Measurements from ENCODE around the gene PAX5. TPM values are rescaled to one million over a fixed set of nuclear protein-coding genes. Genes with fewer than 3 reads are reported as not detected.

The PAX5 gene
- total RNA-seq, 4 donors from 2014 or later: 0.55 TPM; not detected in 3

DNA sequence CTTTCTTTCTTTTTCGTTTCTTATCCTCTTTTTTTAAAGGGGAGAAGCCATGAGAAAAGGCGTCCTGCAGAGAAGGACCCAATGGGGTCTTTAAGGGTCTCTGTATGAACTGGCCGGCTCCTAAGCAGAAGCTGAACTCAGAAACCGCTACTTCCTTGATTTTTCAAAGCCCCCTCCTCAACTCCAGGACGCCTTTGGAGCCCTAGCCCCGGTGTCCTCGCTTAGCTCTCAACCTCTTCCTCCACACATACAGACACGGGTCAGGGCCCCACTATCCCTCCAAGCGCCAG lies 8.3 kb downstream of the PAX5 start:
- peaks cover 0 to 12% of the 10 kb centered on the region in 2 donors for H3K4me1 ChIP-seq
- no peak for DNase-seq
- peaks cover 27 to 79% of the 10 kb centered on the region in 2 donors for H3K27me3 ChIP-seq
- intact Hi-C loops (cut with DNase I; ENCODE audit: low total_unique reads): loop anchor here (10.0 kb wide), 1 partner anchor 51 kb away; no protein-coding TSS in a partner anchor
- TF ChIP-seq POLR2A (IDR thresholded peaks at IDR 0.05): no peak
- TF ChIP-seq, protein P1, sequence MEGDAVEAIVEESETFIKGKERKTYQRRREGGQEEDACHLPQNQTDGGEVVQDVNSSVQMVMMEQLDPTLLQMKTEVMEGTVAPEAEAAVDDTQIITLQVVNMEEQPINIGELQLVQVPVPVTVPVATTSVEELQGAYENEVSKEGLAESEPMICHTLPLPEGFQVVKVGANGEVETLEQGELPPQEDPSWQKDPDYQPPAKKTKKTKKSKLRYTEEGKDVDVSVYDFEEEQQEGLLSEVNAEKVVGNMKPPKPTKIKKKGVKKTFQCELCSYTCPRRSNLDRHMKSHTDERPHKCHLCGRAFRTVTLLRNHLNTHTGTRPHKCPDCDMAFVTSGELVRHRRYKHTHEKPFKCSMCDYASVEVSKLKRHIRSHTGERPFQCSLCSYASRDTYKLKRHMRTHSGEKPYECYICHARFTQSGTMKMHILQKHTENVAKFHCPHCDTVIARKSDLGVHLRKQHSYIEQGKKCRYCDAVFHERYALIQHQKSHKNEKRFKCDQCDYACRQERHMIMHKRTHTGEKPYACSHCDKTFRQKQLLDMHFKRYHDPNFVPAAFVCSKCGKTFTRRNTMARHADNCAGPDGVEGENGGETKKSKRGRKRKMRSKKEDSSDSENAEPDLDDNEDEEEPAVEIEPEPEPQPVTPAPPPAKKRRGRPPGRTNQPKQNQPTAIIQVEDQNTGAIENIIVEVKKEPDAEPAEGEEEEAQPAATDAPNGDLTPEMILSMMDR (IDR thresholded peaks at IDR 0.05): no peak
- H3K36me3 ChIP-seq: no peaks in the 10 kb centered on the region
- H3K9me3 ChIP-seq: no peaks in the 10 kb centered on the region
- H3K27ac ChIP-seq: no peak overlapping the region
- H3K4me3 ChIP-seq: peak overlapping the region in 1 of 2 donors; percentile 17

DNA sequence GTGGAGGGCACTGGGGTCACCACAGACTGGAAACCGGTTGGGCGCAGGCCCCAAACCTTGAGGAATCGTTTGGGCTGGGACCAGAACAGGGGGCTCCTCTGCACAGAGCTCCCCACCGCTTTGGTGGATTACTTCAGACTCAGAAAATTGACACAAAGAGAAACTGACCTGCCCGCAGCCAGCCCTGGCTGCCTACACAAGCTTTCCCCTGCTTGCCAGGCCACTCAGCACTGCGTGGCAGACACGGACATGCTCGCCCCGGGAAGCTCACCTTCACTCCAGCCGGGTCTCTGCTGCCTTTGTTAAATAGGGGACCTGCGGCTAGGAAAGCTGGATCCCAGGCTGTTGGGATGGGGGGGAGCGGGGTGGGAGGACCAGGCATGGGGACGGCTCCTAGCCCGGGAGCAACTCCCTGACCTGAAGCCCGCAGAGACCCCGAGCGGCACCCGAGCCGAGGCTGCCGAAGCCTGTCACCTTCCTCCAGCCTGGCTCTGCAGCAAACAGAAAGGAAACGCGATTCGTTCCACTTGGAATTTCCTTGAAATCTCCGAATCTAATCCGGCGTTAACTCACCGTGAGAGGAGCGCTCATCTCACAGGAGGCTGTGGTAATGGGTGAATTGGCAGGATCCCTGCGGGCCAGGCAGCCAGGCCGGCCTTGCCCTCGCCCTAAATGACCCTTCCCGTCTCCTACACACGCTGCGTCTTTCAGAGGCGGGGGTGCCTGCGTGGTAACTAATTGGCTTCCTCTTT lies 8.8 kb downstream of the PAX5 start:
- Histone ChIP-seq H3K27me3 (peaks cover 27 to 77% of the 10 kb centered on the region in 2 donors), H3K9me3 (no peaks in the 10 kb centered on the region), H3K4me3 (peak overlapping the region in 1 of 2 donors; percentile 17), H3K4me1 (peaks cover 0 to 12% of the 10 kb centered on the region in 2 donors), H3K27ac (no peak overlapping the region), H3K36me3 (no peaks in the 10 kb centered on the region)
- no peak for TF ChIP-seq POLR2A (IDR thresholded peaks at IDR 0.05)
- TF ChIP-seq, protein P1 (IDR thresholded peaks at IDR 0.05): no peak
- intact Hi-C loops (cut with DNase I; ENCODE audit: low total_unique reads): loop anchor here (10.0 kb wide), 1 partner anchor 50 kb away; no protein-coding TSS in a partner anchor
- DNase-seq: no peak

DNA sequence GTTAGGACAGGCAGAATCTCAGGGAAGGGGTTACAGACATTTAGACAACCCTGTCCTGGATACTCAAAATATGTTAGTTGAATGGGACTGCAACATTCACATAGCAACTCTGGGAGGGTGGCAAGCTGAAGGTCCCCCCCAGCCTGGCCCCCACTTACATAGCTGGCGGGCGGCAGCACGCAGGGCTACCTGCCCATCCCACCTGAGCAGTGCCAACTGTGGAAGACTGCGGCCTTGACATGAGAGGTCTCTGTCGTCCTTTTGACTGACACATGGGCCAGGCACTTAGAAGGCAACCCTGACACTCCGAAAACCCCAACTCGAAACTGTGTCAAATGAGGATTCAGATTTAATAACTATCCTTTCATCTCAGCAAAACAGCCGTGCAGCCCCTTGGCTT lies 16.5 kb downstream of the PAX5 start:
- no peak for DNase-seq
- H3K27me3 ChIP-seq: peaks cover 0 to 20% of the 10 kb centered on the region in 2 donors
- intact Hi-C loops (cut with DNase I; ENCODE audit: low total_unique reads): no loop called here

DNA sequence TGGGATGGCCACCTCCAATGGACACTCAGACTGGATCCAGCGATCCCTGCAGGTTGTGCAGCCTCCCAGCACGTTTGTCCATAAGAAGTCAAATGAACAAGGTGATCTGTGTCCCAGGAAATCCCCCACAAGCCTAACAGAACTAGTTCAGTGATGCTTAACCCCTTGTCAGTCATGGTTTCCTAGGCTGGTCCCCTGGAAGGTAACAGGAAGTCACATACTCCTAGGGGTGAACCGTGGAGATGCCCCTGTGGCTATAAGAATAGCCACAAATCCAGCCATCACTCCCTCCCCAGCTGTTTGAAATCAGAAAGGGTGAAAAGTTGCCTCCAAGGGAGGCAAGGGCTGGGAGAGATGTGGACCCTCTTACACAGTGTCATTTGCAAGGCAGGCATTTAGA lies 22.5 kb downstream of the PAX5 start:
- H3K36me3 ChIP-seq: no peaks in the 10 kb centered on the region
- intact Hi-C loops (cut with DNase I; ENCODE audit: low total_unique reads): no loop called here
- DNase-seq: no peak

More for the DNA sequence above, 16.5 kb downstream of the PAX5 start:
- Histone ChIP-seq H3K4me3 (no peak overlapping the region), H3K9me3 (no peaks in the 10 kb centered on the region), H3K36me3 (no peaks in the 10 kb centered on the region), H3K4me1 (no peaks in the 10 kb centered on the region), H3K27ac (no peak overlapping the region)
- no peak for TF ChIP-seq POLR2A (IDR thresholded peaks at IDR 0.05)
- TF ChIP-seq, protein P1 (IDR thresholded peaks at IDR 0.05): no peak

DNA sequence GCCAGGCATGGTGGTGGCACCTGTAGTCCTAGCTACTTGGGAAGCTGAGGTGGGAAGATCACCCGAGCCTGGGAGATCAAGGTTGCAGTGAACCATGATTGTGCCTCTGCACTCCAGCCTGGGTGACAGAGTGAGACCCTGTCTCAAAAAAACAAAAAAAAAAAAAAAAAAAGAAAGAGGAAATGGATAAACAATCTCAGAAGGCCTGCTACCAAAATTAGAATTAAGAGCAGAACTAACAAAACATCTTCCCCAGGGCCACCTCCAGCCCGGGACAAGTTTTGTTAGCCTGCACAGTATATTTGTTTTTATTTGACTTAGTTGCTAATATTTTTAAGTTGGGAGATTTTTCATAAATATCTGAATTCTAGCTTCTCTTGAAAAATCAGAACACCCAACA lies 23.1 kb downstream of the PAX5 start:
- Histone ChIP-seq H3K27ac (no peak overlapping the region), H3K4me1 (no peaks in the 10 kb centered on the region), H3K36me3 (no peaks in the 10 kb centered on the region), H3K9me3 (no peaks in the 10 kb centered on the region), H3K27me3 (peaks cover 0 to 13% of the 10 kb centered on the region in 2 donors), H3K4me3 (no peak overlapping the region)
- TF ChIP-seq, protein P1 (IDR thresholded peaks at IDR 0.05): no peak
- TF ChIP-seq POLR2A (IDR thresholded peaks at IDR 0.05): no peak
- intact Hi-C loops (cut with DNase I; ENCODE audit: low total_unique reads): no loop called here
- DNase-seq: no peak

More for the DNA sequence above, 22.5 kb downstream of the PAX5 start:
- no peak for TF ChIP-seq POLR2A (IDR thresholded peaks at IDR 0.05)
- TF ChIP-seq, protein P1 (IDR thresholded peaks at IDR 0.05): no peak
- Histone ChIP-seq H3K27me3 (peaks cover 0 to 10% of the 10 kb centered on the region in 2 donors), H3K27ac (no peak overlapping the region), H3K4me3 (no peak overlapping the region), H3K9me3 (no peaks in the 10 kb centered on the region), H3K4me1 (no peaks in the 10 kb centered on the region)

Data from uterus (tissue), 4 donors.